GM11168 (cell line): ENCODE results near the gene CALM1.

Experiments
- in situ Hi-C: fragments of 300-500 bp; cut with MboI; formaldehyde crosslinking; loops from one replicate; pipeline ENCODE4 v1.12.0; 2022; ENCODE audit warnings: low sequenced_read_pairs; ENCODE audit not compliant: unreplicated experiment

Gene CALM1

DNA sequence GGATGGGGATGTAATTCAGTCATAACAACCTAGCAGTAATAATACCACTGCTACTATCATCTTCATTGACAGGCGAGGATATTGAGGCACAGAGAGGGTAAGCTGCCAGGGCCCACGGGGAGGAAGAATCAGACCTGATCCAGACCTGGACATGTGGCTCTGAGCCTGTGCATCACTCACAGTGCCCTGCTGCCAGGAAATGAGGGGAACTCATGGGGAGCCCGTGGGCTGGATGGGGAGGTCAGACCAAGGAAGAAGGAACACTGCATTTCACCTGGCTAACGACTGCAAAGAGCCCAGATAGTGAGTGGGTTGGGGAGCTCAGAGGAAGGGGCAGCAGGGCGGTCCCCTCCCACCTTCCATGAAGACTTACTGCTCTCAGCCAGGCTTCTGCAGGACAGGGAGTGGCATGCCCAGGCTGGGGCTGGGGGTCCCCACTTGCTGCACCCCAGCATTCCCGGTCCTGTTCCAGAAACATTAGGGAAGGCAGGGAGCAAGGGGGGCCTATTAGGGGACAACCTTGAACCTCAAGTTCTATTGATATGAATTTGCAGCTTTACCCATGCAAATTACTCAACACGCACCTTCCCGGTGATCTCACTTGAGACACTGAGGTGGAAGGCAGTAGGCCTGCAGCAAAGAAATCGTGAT, 37.7 kb downstream of the CALM1 start:
- in situ Hi-C loops: no loop called here

DNA sequence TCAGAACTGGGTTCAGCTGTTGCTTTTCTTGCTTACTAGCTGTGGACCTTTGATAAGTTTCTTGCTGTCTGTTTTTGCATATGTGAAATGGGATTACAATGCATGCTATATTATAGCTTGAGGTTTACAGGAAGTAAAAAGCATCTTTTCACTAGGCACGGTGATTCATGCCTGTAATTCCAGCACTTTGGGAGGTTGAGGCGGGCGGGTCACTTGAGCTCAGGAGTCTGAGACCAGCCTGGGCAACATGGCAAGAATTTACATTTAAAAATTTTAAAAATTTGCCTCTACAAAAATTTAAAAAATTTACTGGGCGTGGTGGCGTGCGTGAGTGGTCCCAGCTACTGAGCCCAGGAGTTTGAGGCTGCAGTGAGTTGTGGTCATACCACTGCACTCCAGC, 42.0 kb downstream of the CALM1 start:
- in situ Hi-C loops: no loop called here

DNA sequence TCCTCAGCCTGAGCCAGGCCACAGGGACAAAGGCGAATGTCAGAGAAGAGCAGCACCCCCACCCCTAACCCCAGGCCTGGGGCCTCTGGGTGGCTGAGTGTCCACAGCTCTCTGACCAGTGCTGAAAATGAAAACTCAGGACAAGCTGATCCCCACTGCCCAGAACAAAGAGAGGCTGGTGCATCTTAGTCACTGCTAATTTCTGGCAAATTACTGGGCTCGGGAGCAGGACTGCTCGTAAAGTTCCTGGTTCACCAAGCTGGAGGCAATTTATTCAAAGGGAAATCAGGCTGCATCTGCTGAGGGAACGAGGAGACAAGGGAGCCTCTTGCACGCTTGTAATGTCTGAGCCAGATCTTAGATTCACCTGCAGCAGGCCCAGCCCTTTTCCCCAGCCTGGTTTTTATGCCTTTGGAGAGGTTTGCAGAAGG, 43.2 kb downstream of the CALM1 start:
- in situ Hi-C loops: no loop called here

DNA sequence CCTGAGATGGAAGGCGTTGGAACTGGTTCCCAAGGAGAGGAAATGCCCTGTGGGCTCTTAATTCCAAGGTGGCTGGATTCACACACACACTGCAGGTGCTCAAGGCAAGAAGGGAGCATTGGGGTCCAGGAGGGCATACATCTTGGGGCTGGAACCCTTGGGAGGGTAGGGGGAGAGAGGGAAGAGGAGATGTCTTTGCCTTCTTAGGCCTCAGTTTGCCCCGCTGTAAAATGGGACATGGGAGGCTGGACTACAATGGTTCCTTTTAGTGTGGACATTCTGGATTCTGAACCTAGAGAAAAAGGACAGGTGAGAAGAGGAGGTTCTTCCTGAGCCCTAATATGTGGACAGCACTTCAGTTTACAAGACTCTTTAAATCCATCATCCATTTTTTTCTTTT, 43.8 kb downstream of the CALM1 start:
- in situ Hi-C loops: no loop called here

DNA sequence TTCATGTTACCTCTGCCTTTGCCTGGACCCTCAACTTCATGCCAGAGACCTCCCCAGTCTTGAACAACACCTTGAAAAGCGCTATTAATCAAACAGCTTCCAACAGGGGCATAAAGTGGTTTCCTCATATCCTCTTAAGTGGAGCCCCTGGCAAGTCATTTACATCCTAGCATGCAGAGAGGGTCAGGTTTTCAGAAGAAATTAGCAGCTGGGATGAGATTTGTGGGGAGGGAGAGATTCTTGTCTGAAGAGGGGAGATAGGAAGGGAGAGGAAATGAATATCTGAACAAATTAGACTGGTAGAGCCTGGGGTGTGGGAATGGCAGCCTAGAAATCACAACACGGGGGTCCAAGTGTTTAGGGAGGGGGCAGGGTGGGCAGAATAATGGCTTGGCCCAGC, 45.6 kb downstream of the CALM1 start:
- in situ Hi-C loops: no loop called here

DNA sequence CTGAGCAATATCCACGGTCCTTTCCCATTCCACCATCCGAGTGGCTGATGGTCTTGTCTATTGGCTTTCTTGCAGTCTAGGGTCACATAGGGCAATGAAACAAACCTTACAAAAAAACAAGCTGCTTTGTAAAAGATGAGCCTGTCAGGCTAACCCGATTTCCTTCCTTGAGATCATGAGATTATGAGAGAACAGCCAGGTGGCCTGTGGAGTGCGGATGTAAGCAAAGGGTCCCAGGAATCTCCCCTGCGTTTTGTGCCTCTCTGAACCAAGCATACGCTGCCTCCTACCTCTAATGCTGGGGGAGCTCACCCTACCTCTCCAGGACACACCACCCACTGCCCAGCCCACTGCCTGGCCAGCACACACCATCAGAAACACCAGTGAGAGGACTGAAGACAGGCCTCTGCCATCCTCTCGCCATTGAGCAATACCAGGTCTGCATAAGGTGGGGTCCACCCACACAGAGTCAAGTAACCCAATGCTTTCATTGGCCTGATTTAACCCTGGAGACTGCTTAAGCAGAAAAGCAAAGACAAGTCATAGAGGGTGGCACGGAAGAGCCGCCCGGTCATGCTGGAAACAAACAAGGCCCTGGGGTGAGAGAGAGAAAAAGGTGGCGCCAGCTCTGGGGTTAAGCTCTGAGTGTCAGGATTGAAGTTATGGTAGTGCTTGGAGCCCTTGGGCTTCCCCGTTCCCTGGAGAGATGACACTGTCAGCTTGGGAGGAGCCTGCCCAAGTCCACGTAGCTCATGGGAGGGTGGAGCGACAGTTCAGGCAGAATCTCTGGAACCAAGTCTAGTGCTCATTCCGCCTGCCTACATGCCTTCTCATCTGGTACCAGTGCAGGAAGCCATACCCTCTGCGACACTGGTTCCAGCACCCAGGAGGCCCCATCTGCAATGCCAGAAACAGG, 46.6 kb downstream of the CALM1 start:
- in situ Hi-C loops: no loop called here

DNA sequence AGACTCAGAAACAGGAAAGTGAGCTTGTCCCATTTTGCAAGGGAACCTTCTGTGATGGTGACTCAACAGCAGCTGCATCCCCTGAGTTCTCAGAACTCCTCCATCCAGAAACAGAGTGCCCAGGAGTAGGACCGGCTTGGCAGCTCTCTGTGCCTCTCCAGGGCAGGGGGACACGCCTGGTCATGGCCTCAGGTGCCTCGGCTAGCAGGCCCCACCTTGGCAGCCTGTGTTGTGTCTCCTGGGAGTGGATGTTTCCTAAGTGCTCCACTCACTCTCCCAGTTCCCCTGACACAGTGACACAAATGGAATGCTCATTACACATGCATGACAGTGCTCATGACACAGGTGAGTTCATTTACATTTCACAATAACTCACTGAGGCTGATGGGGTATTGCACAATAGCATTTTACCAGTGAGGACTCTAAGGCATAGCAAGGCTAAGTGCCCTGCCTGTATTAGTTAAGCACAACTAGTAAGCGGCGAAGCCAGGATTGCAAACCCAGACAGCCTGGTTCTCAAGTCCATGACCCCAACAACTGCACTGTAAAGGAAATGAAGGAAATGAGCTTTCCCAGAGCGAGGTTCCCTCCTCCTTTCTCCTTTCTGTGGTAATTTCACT, 47.4 kb downstream of the CALM1 start:
- in situ Hi-C loops: no loop called here

DNA sequence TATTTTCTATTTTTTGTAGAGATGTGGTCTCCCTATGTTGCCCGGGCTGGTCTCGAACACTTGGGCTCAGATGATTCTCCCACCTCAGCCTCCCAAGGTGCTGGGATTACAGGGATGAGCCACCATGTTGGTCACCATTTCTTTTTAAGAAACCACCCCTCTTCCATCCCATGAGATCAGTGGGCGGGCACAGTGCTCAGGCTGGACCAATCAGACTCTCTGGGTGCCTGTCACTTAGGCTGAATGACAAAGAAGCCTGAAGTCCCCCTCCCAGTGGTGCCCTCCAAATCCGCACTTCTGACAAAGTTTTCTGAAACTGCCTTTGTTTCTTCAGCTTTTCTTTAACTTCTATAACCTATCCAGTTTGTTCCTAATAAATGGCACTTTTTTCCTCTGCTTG, 48.2 kb downstream of the CALM1 start:
- in situ Hi-C loops: no loop called here

DNA sequence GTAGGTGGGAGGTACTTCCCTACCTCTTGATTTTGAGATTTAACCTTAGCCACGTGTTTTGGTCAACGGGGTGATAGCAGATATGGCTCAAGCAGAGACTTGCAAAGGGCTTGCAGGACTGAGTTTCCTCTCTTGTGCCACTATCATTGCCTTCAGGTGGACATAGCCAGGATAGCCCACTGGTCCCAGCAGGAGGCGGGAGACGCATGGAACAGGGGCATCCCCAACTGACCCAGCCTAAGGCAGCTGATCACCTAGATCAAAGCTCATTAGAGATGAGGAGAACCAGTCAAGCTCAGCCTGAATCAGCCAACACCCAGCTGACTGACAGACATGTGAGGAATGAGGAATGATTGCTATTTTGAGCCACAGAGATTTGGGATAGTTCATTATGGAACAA, 49.6 kb downstream of the CALM1 start:
- in situ Hi-C loops: no loop called here

DNA sequence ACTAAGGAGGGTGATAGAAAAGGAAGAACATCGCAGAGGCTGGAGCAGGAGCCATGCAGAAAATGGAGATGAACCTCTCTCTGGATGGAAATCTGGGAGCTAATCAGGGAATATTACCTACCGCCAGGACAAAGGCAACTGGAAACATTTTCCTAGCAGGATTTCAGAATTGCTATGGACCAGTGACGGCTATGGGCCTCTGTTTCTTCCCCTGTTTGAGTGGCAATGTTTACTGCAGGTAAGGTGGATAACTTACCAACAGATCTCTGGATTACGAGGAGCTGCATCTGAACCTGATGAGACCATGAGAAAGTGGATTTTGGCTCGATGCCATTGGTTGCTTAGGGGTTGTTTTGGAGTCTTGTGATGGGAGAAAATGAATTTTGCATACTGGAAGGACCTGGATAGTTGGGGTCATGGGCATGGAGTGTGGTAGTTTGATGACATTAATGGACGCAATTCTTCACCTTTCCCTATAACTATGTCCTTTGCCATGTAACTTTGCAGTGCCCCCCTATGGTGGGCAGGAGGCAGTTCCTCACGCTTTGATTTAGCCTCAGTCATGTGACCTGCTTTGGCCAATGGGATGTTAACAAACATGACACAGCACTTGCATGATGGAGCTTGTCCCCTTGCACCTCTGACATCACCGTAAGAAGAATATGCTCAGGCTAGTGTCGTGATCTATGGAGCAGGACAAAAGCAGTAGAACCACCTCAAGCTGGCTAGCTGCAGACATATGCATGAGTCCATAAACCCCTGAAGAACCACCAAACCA, 51.1 kb downstream of the CALM1 start:
- in situ Hi-C loops: no loop called here

DNA sequence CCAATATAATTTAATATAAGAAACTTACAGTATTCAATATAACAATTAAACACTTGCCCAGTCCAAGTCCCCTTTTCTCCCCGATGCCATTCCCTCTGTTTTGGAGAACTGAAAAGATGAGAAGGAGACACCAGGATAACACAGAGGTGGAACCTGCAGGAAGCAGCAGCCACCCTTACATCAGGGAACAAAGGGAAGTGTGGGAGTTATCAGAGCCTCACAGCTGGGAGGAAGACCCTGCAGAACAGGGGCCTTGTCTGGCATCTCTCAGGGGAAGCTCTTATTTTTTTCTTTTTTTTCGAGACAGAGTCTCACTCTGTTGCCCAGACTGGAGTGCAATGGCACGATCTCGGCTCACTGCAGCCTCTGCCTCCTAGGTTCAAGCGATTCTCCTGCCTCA, 52.6 kb downstream of the CALM1 start:
- in situ Hi-C loops: no loop called here

DNA sequence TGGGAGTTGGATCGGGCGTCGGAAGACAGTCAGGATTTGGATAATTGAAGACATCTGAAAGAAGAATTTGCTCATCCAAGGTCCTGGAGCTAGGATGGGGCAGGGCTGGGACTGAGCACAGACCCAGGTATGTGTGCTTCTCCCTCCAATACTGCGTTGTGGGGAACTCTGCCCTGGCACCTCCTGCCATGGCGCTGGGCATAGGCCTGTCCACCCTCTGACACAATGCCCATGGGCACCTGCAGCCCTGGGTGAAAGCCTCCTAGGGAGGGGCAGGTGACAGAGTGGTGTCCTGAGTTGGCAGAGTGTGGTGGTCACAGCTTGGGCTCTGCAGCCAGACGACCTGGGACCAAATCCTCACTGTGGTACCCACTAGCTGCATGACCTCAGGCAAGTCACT, 53.3 kb downstream of the CALM1 start:
- in situ Hi-C loops: no loop called here

DNA sequence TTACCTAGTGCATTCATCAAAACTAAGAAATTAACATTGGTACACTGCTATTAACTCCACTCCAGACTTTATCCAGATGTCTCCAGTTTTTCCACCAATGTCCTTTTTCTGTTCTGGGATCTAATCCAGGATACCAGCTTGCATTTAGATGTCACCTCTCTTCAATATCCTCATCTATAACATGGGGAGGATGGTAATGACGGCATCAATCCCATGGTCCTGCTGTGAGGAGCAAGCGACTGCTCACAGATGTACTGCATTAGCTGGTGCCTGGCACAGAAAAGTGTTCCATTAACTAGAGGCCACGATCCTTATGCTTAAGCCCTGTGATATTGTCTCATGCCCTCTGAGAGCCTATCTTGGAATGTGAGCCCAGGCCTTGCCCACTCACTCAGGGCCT, 53.8 kb downstream of the CALM1 start:
- in situ Hi-C loops: no loop called here

DNA sequence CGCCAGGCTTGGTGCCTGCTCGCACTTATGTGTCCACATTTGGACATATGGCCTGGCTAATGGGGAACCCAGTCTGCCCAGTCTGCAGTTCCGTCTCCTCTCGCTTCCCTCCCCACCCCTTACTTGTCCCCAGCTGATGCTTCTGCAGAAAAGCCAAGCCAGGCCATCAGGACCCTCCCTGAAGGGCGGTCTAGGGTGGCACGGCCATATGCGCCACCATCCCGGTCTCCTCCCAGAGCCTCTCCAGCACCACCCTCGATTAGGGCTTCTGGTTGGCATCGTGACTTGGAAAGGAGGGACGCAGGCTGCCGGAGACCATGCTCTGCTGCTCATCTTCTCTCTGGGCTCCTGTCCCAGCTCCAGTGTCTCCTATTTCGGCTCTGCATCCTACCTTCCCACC, 54.6 kb downstream of the CALM1 start:
- in situ Hi-C loops: no loop called here

DNA sequence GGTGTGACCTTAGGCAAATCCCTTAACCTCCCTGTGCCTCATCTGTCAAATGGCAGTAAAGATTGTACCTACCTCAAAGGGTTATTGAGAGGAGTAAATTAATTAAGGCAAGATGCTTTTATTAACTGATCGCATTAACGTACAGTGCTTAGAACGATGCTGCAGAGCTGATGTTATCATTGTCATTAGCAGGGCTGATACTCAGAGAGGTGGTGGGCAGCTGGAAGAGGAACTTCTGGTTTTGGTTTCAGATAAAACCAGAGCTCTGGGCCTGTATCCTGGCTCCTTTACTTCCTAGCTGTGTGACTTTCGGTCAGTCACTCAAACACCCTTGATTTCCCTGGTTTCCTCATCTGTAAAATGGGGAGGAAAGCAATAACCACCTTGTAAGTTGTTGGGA, 55.1 kb downstream of the CALM1 start:
- in situ Hi-C loops: no loop called here

DNA sequence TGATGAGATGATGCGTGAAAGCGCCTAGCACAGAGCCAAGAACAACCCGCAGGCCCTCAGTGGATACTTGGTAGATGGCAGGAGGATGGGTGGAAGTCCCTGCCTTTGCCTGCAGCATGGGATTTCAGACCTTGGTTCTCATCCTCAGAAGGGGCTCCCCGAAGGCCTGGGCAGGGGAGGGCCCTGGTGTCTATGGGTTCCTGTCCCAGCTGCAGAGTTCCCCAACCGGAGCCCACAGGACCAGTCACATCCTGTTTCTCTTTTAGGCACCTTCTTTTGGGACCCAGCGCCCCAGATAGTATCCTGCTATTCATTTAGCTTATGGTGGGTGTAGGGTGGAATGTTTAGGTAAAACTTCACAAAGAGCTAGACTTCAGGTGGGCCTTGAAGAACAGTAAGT, 55.5 kb downstream of the CALM1 start:
- in situ Hi-C loops: no loop called here

DNA sequence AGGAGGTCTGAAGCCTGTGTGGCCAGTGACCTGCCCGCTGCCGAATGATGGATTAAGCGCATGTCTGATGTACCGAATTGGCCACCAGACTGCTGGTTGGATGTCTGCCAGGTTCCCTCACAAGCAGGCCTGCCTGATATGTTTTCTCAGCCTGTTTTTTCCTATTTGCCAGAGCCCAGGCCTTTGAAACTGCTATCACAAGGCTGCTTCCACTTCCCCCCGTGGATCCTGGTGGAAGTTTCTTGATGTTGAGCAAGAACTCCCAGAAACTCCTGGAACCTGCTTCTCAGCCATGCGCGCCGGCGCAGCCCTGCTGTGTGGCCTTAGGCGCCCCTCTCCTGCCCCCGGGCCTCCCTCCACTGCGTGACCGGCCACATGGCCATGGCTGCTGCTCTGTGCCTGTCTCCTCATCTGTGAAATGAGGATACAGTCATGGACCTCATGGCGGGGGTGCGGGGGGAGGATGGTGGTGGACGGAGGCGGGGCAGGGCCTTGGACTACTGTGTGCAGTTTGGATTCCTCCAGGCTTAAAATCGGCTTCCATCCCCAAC, 56.6 kb downstream of the CALM1 start:
- in situ Hi-C loops: no loop called here

DNA sequence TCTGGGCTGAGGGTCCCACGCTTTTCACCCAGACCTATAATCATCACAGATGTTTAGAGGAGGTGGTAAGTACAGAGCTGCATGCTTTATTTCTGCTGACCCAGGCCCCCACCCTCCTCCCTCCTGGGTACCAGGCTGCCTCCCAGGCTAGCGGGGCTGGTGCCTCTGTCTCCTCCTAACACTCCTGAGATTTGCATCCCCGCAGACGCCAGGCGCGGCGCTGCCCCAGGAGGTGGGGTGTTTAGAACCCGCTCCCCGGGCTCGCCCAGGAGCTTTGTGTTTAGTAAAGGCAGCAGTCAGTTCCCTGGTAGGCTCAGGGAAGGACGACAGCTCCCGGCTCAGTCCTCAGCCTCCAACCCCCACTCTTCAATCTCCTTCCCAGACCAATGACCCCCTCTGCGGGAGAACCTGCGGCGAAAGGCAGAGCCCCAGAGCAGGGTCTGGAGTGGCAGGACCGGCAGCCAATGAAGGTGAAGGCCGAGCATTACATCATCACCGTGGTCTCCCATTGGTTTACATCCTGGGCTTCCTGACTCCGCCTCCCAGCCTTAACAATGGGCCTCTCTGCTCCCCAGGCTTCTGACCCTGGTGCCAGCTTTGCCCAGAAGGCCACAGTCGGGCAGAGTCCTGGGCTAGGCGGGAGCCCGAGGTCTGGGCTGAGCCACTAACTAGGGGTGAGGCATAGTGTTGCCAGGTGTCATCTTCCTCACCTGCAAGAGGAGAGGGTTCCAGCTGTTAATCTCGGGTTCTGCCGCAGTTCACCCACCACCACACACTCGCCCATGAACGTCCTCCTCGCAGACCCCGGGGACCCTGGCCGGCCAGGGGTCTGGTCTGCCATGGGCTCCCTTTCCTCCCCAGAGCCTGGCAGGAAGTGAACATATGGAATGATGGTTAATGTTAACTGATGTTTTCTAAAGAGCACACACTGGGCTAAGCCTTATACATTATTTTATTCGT, 57.5 kb downstream of the CALM1 start:
- in situ Hi-C loops: no loop called here

DNA sequence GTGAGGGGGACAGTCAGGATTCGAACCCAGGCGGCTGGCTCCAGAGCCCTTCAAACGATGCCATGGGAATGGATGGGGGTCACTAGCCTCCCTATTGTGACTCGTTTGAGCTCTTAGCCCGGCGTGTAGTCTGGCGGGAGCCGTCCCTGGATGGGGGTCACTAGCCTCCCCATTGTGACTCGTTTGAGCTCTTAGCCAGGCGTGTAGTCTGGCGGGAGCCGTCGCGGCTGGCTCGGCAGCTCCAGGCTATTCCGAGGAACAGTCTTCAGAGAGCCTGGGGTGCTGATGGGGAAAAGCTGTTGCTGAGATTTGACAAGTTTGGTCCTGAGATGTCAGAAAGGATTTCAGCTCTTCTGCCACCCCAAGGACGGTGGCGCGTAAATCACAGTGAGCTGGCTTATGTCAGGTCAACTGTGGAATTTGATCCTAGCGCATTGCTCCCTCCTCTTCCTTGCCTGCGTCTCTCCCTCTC, 58.3 kb downstream of the CALM1 start:
- in situ Hi-C loops: no loop called here
